GM21447 (cell line): ENCODE data around the gene PPM1K.
A peak's percentile ranks its signal among the peaks of the same experiment; 100 is the strongest.

ENCODE experiments used
- ATAC-seq: cut with Tn5 transposase; IDR thresholded peaks from one replicate; pipeline ENCODE4 v1.9.1; 2021; ENCODE audit not compliant: unreplicated experiment

PPM1K gene

DNA sequence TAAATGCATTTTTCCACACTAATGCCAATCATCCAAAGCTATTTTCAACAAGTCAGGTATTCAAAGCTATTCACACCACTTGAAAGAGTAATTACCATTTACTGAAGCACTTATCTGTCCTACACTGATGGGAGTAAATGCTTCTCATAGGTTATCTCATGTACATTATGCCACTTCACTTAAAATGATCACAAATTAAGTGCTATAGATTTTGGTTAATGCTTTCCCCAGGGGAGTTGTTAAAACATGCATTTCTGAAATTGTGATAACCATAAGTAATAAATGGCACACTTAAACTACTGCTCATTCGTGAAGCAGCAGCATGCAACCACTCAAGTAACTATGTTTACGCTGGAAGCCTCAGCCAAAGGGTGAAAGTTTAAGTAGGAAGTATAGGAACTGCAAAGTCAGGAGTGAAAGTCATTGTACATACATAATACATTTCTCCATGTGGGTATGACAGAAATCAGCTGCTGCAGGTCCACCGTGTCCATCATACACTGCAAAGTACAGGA is 6.6 kb downstream of the PPM1K start:
- no peak for ATAC-seq

DNA sequence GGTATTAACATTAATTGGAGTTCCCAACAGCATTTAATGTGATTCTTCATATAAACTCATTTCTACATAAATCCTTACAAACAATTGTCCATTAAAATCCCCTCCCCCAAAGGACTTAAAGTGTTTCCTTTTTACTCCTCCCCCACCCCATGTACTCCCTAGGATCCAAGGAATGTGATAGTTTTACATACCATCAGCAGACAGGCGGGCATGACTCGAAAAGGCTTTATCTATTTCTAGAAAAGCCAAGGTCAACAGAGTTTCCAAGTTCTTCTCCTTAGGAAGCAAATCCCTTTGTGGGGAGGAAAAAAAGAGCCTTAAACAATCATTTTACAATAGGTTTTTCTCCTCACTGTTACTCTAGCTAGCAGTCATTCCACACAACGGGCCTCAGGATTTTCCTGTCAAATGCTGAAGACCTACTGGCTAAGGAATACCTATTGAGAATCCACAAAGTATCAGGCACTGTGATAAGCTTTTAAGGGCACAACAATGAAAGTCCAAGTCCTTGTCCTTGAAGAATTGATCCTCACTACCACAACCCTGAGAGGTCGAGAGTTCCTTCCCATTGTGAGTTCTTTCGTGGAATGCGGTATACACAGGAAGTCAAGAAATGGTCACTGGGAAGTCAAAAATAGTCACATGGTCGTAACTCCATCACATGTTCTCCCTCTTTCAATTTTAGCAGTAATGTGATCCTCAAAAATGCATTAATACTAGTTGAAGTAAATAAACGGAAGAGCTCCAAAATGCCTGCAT is 7.2 kb downstream of the PPM1K start:
- no peak for ATAC-seq

- no peak for ATAC-seq
Observed at GRCh38 chr4:88275949-88276515, 8.3 kb downstream of the PPM1K start.

- ATAC-seq = peak; percentile 58
Observed at GRCh38 chr4:88275516-88275915, 8.8 kb downstream of the PPM1K start.

DNA sequence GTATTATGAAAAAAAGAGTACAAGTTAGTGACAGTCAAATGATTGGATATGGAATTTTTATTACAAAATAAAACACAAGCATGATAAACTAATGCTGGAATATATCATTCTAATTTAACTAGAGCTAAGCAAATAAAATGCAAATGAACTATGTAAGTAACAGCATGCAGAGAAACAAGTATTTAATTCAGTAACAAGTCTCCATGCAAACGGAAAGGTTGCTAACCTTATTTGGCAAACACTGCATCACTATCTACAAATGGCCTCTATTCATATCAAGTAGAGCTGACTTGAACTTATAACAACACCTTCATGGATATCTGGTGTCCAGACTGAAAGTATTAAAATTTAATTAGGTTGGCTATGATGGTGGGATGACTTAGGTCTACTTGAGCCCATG is 15.4 kb downstream of the PPM1K start:
- no peak for ATAC-seq

DNA sequence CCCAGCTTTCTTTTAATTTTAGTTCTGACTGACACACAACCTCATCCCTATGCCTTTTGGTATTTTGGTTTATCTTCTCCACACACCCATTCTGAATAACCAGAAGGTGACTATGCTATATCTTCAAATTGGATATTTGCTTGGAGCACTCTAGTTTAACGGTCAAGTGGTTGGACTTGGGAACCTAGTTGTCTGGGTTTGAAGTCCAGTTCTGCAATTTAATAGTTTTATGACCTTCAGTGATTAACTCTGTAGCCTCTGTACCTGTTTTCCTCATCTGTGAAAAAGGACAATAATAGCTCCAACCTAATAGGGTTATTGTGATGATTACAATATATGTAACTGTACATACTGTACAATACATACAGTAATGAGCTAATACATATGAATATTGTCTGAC is 20.0 kb downstream of the PPM1K start:
- ATAC-seq = no peak

DNA sequence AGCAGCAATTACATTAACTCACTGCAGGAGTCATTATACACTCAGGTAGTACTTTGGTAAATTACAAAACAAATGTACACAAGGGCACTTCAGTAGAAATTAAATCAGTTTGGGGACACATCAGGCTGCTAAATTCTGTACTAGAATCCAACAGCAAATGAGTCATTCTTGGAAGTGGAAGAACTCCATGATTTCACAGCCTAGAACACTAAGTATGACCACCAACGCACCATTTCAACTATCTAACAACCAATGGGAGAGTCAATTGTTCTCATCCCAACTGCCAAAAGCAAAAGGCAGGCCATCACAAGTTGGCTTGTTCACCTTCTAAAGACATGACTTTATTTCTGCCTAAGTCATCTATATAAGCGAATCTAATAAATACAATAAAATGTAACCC is 26.6 kb downstream of the PPM1K start:
- ATAC-seq = no peak

DNA sequence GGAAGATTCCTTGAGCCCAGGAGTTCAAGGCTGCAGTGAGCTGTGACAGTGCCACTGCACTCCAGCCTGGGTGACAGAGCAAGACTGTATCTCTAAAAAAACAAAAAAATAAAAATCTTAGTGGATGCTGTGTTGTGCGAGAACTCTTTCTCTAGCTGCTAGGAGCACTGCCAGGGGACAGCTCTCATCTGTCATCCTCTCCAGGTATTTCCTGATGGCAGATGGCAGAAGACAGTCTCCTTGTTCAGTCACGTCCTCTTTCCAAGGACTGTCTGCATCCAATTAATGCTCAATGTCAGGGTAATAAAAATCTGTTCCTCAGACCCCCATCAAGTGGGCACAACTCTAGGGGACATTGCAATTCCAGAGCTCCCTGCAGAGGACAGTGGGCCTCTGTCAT is 29.2 kb downstream of the PPM1K start:
- ATAC-seq = no peak

DNA sequence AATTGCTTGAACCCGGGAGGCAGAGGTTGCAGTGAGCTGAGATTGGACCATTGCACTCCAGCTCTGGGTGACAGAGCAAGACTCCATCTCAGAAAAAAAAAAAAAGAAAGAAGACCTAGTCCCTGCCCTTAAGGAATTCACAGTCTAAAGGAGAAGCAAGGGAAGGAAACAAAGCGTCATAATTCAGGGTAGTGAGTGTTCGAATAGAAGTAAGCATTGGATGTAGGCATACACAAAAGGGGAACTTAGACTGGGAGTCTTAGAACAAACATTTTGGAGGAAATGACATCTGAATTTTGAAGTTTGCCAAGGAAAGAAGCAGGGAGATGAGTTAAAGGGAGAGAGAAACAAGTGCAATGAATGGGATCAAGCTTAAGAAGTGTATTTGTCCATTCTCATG is 32.4 kb downstream of the PPM1K start:
- no peak for ATAC-seq

GRCh38 chr4:88247148-88247547 is 37.2 kb downstream of the PPM1K start:
- ATAC-seq = no peak

DNA sequence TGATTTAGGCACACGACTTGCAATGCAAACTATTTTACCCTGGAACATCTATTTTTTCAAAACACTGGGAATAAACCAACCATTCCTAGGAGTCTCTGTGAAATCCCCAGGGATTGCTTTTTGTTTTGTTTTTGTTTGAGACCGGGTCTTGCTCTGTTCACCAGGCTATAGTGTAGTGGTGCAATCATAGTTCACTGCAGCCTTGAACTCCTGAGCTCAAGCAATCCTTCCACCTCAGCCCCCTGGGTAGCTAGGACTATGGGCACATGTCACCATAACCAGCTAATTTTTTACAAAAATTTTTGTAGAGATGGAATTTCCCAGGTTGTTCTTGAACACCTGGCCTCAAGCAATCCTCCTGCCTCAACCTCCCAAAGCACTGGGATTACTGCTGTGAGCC is 37.8 kb downstream of the PPM1K start:
- ATAC-seq = no peak

- peak; percentile 84 for ATAC-seq
Observed at GRCh38 chr4:88244816-88245579, 39.4 kb downstream of the PPM1K start.

- no peak for ATAC-seq
Observed at GRCh38 chr4:88244056-88244455, 40.3 kb downstream of the PPM1K start.

DNA sequence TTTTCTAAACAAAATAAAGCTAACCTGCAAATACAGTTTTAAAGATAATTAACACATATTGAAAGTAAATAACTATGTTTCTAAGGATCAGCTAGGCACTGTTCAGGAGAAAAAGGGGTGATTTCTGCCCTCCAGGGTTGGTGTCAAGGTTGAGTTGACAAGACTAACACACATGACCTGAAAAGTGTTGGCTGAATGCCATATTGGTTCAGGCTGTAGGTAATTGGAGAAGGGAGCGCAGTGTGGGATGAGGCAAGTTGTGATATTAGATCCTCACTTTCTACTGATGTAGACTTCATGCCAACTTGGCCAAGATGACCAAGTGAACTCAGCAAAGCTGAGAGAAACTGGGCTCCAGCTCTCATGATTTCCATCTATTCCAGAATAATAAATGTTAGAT is 42.2 kb downstream of the PPM1K start:
- no peak for ATAC-seq

DNA sequence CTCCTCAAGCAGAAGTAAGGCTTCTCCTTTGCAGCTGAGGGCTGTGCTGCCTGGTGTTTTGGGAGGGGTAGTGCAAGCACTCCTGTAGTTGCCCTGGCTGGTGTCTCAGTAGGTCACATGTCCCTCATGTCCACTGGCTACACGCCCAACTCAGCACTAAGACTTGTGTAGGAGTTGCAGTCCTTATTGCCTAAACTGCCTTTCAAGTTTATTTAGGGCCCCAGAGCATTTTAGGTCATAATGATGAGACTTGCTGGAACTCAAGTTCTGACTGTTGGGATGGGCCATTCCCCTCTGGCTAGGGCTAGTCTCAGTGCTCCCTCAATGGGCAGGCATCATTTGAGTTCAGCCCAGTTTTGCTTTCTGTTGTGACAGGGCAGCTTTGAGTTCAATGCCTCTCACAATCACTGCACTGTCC is 44.1 kb downstream of the PPM1K start:
- ATAC-seq = no peak

DNA sequence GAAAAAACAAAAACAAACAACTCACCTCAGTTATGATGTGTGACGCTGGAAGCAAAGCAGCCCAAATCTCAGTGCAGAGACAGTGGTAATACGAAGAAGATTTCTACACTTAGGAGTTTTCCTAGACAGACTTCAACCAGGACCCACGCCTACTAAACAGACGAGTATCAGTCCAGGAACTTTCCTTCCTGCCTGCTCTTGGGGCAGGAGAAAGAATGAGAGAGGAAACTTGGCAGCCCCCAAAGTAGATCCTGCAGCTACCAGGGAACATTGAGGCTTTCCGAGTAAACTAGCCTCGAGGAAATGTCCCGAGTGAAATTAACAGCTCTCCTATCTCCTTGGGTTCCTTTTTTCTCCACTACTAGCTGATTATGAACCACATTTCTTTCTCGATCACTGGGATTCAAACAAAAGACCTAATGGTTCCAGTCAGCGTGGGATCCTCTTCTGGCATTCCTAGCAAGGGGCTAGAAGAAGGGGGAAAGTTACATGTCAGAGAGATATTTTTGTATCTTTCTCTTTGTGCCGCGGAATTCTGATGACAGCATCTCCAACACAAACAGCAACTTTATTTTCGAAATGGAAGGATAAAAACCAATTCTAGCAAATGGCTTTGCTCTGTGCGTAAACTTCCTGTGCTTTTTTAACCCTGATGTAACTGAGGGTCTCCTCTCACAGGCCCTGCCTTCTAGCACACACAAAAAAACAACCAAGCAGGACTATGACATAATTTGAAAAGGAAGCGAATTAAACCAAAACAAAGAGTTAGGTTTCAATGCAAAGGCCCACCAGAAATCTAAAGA is 53.2 kb downstream of the PPM1K start:
- no peak for ATAC-seq

GRCh38 chr4:88230461-88230891 is 53.9 kb downstream of the PPM1K start:
- no peak for ATAC-seq

DNA sequence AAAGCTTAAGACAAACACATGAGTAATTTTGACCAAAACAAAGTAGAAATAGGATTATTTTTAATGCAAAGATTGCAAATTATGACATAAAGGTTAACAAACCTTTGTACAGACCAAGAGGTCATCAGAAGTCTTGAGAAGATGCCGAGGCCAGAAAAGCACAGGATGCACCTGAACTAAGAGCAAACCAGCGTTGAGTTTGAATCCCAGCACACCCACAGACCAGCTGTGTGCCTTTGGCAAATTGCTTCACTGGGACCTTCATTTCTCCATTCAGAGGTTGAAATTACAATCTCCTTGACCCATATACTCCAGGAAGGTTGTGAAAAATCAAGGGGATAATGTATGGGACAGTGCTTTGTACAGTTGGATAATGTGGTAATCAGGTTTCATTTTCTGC is 56.6 kb downstream of the PPM1K start:
- no peak for ATAC-seq

DNA sequence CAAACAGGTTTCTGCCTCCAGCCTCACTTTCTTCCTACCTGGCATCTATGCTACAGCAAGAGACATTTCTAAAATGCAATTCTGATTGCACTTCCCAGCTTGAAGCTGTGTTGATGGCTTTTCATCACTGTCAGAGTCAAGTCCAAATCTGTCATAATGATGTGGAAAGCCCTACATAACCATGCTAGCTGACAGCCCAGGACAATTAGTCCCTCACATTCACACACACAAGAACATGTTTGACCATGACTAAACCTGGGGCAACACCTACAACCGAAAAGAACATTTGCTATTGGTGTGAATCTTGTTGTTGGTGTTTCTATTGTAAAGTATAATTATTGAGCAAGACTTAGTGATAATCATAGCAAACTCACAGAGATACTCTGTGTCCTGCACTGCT is 58.2 kb downstream of the PPM1K start:
- no peak for ATAC-seq

DNA sequence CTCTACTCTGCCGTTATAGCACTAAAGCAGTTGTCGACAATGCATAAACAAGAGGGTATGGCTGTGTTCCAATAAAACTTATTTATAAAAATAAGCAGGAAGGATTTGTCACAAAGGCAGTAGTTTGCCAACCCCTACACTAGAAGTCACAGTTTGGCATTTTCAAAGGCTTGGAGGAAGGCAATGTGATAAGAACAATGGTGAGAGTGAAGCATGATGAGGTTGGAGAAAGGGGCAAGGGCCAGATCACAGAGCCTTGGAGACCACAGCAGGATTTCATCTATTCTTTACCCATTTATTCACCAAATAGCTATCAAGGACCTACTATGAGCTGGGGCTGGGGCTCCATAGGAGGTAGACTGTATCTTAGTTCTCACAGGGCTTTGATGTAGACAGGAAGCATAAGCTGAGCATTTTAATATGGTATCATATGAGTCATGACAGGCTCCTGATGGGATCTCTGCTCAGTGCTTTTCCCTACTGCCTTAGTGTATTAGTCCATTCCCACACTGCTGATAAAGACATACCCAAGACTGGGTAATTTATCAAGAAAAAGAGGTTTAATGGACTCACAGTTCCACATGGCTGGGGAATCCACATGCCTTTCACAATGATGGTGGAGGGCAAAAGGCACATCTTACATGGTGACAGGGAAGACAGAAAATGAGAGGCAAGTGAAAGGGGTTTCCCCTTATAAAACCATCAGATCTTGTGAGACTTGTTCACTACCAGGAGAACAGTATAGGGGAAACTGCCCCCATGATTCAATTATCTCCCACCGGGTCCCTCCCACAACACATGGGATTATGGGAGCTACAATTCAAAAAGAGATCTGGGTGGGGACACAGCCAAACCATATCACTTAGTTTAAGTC is 58.9 kb downstream of the PPM1K start:
- ATAC-seq = no peak
